Lower leg skin (tissue), 4 donors: ENCODE data around the gene ASB13. TPM values are rescaled to one million over a fixed set of nuclear protein-coding genes. Genes with fewer than 3 reads are reported as not detected.

Experiments used
- DNase-seq, 2 donors: peaks; one replicate each; pipeline ENCODE4 v3.0.0-alpha.2; 2019; ENCODE audit warnings: low spot score in 2 of 2
- H3K4me3 ChIP-seq: fragments of 200-600 bp; sonication (generic); 2 replicates; pipeline ENCODE4 v1.5.1; 2017; ENCODE audit warnings: mild to moderate bottlenecking, low read depth; ENCODE audit not compliant: poor library complexity, severe bottlenecking
- POLR2A ChIP-seq, 2 donors: fragments of 450-650 bp; IDR thresholded peaks; one replicate each; pipeline ENCODE4 v1.6.1; 2016 to 2017; ENCODE audit warnings: antibody characterized with exemption in 2 of 2, mild to moderate bottlenecking in 1 of 2, moderate library complexity in 1 of 2
- WGBS, 2 donors: methylation state at CpG; one replicate each; pipeline ENCODE4 v1.1.5; 2018; 5-methylcytosine and 5-hydroxymethylcytosine counted together
- intact Hi-C: fragments of 100-400 bp; cut with DNase I; formaldehyde crosslinking; loops from one replicate; pipeline ENCODE4 v1.15.0; 2023; ENCODE audit warnings: low total_unique reads
- total RNA-seq, 4 donors: library from RNA; depleted of rRNA; stranded (reverse); fragments of >200 nt; gene quantifications; one replicate each; pipeline ENCODE4 v1.1.0, GENCODE V29; 2016
- TF ChIP-seq, protein P1 (sequence below), 3 donors: fragments of 450-650 bp; IDR thresholded peaks; one replicate each; pipeline ENCODE4 v1.5.1; 2016; ENCODE audit warnings: antibody characterized with exemption in 3 of 3, mild to moderate bottlenecking in 3 of 3, moderate library complexity in 2 of 3

ASB13 gene
- total RNA-seq, 4 donors from 2014 or later: 9.9 to 28.5 (median 18.4) TPM

GRCh38 chr10:5615316-5615715 lies 51.1 kb downstream of the ASB13 start:
- H3K4me3 ChIP-seq: no peak overlapping the region
- no peak for DNase-seq
- intact Hi-C loops: no loop called here
- WGBS, 2 donors: 77 to 90% methylated on average over 7 of the region's 7 CpGs
- no peak for TF ChIP-seq POLR2A (IDR thresholded peaks at IDR 0.05)
- TF ChIP-seq, protein P1, sequence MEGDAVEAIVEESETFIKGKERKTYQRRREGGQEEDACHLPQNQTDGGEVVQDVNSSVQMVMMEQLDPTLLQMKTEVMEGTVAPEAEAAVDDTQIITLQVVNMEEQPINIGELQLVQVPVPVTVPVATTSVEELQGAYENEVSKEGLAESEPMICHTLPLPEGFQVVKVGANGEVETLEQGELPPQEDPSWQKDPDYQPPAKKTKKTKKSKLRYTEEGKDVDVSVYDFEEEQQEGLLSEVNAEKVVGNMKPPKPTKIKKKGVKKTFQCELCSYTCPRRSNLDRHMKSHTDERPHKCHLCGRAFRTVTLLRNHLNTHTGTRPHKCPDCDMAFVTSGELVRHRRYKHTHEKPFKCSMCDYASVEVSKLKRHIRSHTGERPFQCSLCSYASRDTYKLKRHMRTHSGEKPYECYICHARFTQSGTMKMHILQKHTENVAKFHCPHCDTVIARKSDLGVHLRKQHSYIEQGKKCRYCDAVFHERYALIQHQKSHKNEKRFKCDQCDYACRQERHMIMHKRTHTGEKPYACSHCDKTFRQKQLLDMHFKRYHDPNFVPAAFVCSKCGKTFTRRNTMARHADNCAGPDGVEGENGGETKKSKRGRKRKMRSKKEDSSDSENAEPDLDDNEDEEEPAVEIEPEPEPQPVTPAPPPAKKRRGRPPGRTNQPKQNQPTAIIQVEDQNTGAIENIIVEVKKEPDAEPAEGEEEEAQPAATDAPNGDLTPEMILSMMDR (IDR thresholded peaks at IDR 0.05): no peak

DNA sequence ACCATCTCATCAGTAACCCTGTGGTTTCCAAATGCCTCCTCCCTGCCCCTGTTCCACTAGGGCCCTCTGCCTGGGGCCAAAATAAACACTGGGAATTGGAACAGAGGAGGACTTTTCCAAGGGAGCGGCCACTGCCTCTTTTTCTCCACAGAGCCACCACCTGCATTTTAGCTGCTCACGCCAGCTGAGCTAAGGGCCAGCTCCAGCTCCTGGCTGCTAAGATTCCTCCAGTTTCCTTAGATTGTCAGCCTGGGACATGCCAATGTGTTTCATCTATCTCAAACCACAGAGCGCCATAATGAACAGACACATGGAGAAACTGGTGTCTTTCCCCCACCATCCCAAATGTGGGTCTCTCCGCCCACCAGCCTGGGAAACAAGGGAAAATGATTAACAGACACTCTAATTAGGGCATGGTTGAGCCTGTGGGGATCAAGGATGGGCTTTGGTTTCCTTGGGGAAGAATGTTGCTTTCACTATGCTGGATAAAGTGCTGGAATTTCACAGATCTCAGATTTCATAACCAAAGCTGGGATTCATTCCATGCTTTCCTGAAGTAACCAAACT lies 52.2 kb downstream of the ASB13 start:
- no peak overlapping the region for H3K4me3 ChIP-seq
- intact Hi-C loops: no loop called here
- TF ChIP-seq, protein P1 (IDR thresholded peaks at IDR 0.05): no peak
- TF ChIP-seq POLR2A (IDR thresholded peaks at IDR 0.05): no peak
- 47 to 77% methylated on average over 4 of the region's 4 CpGs for WGBS, 2 donors
- DNase-seq: no peak

GRCh38 chr10:5613481-5614154 lies 52.8 kb downstream of the ASB13 start:
- 81 to 82% methylated on average over 13 of the region's 13 CpGs for WGBS, 2 donors
- H3K4me3 ChIP-seq: no peak overlapping the region
- no peak for DNase-seq
- intact Hi-C loops: no loop called here
- TF ChIP-seq, protein P1 (IDR thresholded peaks at IDR 0.05): no peak
- no peak for TF ChIP-seq POLR2A (IDR thresholded peaks at IDR 0.05)

GRCh38 chr10:5611899-5612680 lies 54.3 kb downstream of the ASB13 start:
- H3K4me3 ChIP-seq: no peak overlapping the region
- no peak for DNase-seq
- 68 to 70% methylated on average over 15 of the region's 15 CpGs for WGBS, 2 donors
- TF ChIP-seq, protein P1 (IDR thresholded peaks at IDR 0.05): no peak
- no peak for TF ChIP-seq POLR2A (IDR thresholded peaks at IDR 0.05)
- intact Hi-C loops: no loop called here

- H3K4me3 ChIP-seq: no peak overlapping the region
- 34 to 49% methylated on average over 11 of the region's 11 CpGs for WGBS, 2 donors
- intact Hi-C loops: no loop called here
- DNase-seq: no peak
- TF ChIP-seq, protein P1 (IDR thresholded peaks at IDR 0.05): no peak
- TF ChIP-seq POLR2A (IDR thresholded peaks at IDR 0.05): no peak
Observed at GRCh38 chr10:5609952-5610616, 56.3 kb downstream of the ASB13 start.
